GM12878 (cell line): ENCODE results near the gene RGPD5. TPM values are rescaled to one million over a fixed set of nuclear protein-coding genes. Genes with fewer than 3 reads are reported as not detected.
"Not testable (repeated sequence)": the region's sequence is repeated elsewhere in the genome, so short reads cannot be mapped to it uniquely, and the experiment has no call there.

Experiments
- ATAC-seq: fragments of 200-7000 bp; cut with Tn5 transposase; 3 replicates; pipeline ENCODE4 v1.9.1; 2020; ENCODE audit warnings: mild to moderate bottlenecking, moderate library complexity
- Bru-seq: library from RNA; stranded (reverse); fragments of 400-500 nt; gene quantifications from one replicate; lab custom pipeline; 2021; lab: Mats Ljungman, UMichigan
- BruChase-seq, 2 experiments: library from RNA; stranded (reverse); fragments of 400-500 nt; gene quantifications; one replicate each; lab custom pipeline; 2021; lab: Mats Ljungman, UMichigan
- BruUV-seq: library from RNA; stranded (reverse); fragments of 400-500 nt; replicated peaks from 2 replicates; lab custom pipeline; 2021; lab: Mats Ljungman, UMichigan
- CTCF ChIA-PET: fragments of 300-600 bp; sonication (Branson Sonifier 250); formaldehyde crosslinking; extraction: SDS; loops from one replicate; lab custom pipeline; 2021; ENCODE audit warnings: inconsistent platforms; lab: Yijun Ruan, JAX
- POLR2A ChIA-PET: fragments of 350-600 bp; formaldehyde crosslinking; extraction: SDS; loops from one replicate; lab custom pipeline; 2021; ENCODE audit warnings: inconsistent platforms; lab: Charles Lee
- RAD21 ChIA-PET: fragments of 300-600 bp; sonication (Branson Sonifier 250); formaldehyde crosslinking; loops from one replicate; lab custom pipeline; 2023; ENCODE audit warnings: antibody characterized with exemption; ENCODE audit not compliant: unreplicated experiment; lab: Charles Lee
- SMC1A ChIA-PET: fragments of 300-600 bp; sonication (Branson Sonifier 250); formaldehyde crosslinking; loops from one replicate; lab custom pipeline; 2023; ENCODE audit not compliant: unreplicated experiment, uncharacterized antibody; lab: Charles Lee
- DNase-seq: peaks from one replicate; pipeline ENCODE4 v3.0.0-alpha.2; 2011; ENCODE audit warnings: low read depth, low spot score
- FAIRE-seq: peaks from 3 replicates; lab custom pipeline; 2011; peaks lifted over from hg19 to GRCh38; lab: Jason Lieb, UNC
- H2AFZ ChIP-seq: 2 replicates; pipeline ENCODE4 v1.6.0; 2011; ENCODE audit warnings: low read depth, low read length, control low read depth; ENCODE audit not compliant: control insufficient read depth
- H3K27ac ChIP-seq: 2 replicates; pipeline ENCODE4 v1.5.1; 2011; ENCODE audit warnings: control low read depth; ENCODE audit not compliant: control insufficient read depth, insufficient read depth
- H3K27me3 ChIP-seq, 2 experiments: replicated peaks in 1 of 2; 2 replicates each; pipeline versions ENCODE4 v1.6.0 to v1.6.1; 2011; ENCODE audit warnings: low read length in 1 of 2; ENCODE audit not compliant: control insufficient read depth in 2 of 2, insufficient read depth in 2 of 2
- H3K36me3 ChIP-seq, 2 experiments: 2 replicates each; pipeline ENCODE4 v1.5.1; 2011; ENCODE audit warnings: low read length in 1 of 2; ENCODE audit not compliant: control insufficient read depth in 2 of 2, insufficient read depth in 2 of 2
- H3K4me1 ChIP-seq: 2 replicates; pipeline ENCODE4 v1.6.1; 2011; ENCODE audit warnings: mild to moderate bottlenecking, low read length, moderate library complexity, mixed read lengths; ENCODE audit not compliant: control insufficient read depth, insufficient read depth
- H3K4me2 ChIP-seq: 2 replicates; pipeline ENCODE4 v1.6.0; 2011; ENCODE audit warnings: control low read depth; ENCODE audit not compliant: control insufficient read depth, insufficient read depth
- H3K4me3 ChIP-seq: fragments of 200-600 bp; sonication (generic); 2 replicates; pipeline ENCODE4 v1.5.1; 2016
- H3K79me2 ChIP-seq: 2 replicates; pipeline ENCODE4 v1.6.0; 2011; ENCODE audit warnings: low read length; ENCODE audit not compliant: control insufficient read depth, insufficient read depth
- H3K9ac ChIP-seq: 2 replicates; pipeline ENCODE4 v1.8.0; 2011; ENCODE audit warnings: low read length, control low read depth, mixed read lengths; ENCODE audit not compliant: control insufficient read depth, insufficient read depth
- H3K9me3 ChIP-seq: replicated peaks from 3 replicates; pipeline ENCODE4 v1.5.1; 2011; ENCODE audit warnings: mild to moderate bottlenecking, low read length; ENCODE audit not compliant: control insufficient read depth, insufficient read depth
- H4K20me1 ChIP-seq: 2 replicates; pipeline ENCODE4 v1.6.0; 2011; ENCODE audit not compliant: control insufficient read depth, insufficient read depth
- WGBS: methylation state at CpG from one replicate; pipeline ENCODE4 v1.1.6; 2016; ENCODE audit warnings: low lambda C conversion rate; ENCODE audit not compliant: insufficient replicate concordance, insufficient coverage; ENCODE audit errors: missing lambda C conversion rate; 5-methylcytosine and 5-hydroxymethylcytosine counted together
- in situ Hi-C: fragments of 300-500 bp; cut with MboI; formaldehyde crosslinking; loops from 9 replicates; pipeline ENCODE4 v1.14.3; 2018; ENCODE audit warnings: mixed read lengths
- intact Hi-C: fragments of 100-400 bp; cut with micrococcal nuclease; formaldehyde crosslinking; loops from one replicate; pipeline ENCODE4 v1.14.2; 2022; ENCODE audit not compliant: unreplicated experiment
- long read RNA-seq, 2 experiments: library from polyadenylated mRNA; unstranded; transcript quantifications; one replicate each; pipeline ENCODE4 v2.0.0, GENCODE V29; 2019 to 2020
- polyA minus RNA-seq, 3 experiments: library from RNA; depleted of rRNA, polyadenylated mRNA; stranded (reverse); fragments of >200 nt; gene quantifications; 2 replicates each; pipeline ENCODE4 v1.2.3, GENCODE V29; 2011
- polyA plus RNA-seq, 11 experiments: library from polyadenylated mRNA; depleted of rRNA in 4 of 11; unstranded in 6 of 11; stranded (reverse) in 5 of 11; fragments of >200 nt; fragmentation: Nextera tagmentation in 4 of 11; fragmentation: Illumina TruSeq in 1 of 11; extraction: Ambion mirVana in 4 of 11; extraction: Trizol in 1 of 11; gene quantifications; 1 replicate in 1 of 11; 2 replicates in 10 of 11; pipeline versions ENCODE4 v1.2.1 to v1.2.3, GENCODE V29; 2011 to 2016; ENCODE audit warnings: inconsistent platforms in 2 of 11, missing spikeins in 2 of 11, low read depth in 1 of 11
- total RNA-seq, 4 experiments: library from RNA; depleted of rRNA in 3 of 4; stranded (reverse); fragments of >200 nt in 3 of 4; fragmentation: Illumina TruSeq in 1 of 4; extraction: Trizol in 1 of 4; gene quantifications; 2 replicates each; pipeline versions ENCODE4 v1.2.1 to v1.2.3, GENCODE V29; 2013 to 2021

The RGPD5 gene
- 304 and 368 TPM in 2 replicates for total RNA-seq (2013; cell fraction: nucleolus; rRNA removed)
- 6.7 and 8.2 TPM in 2 replicates for total RNA-seq (2014; rRNA removed)
- 7.9 and 8.1 TPM in 2 replicates for total RNA-seq (2014; rRNA removed; fragmentation: Illumina TruSeq; extraction: Trizol)
- 9.6 and 14.1 TPM in 2 replicates for total RNA-seq (2021)
- 0.38 TPM for polyA plus RNA-seq (2011; ENCODE audit: low read depth)
- 3.4 and 4.1 TPM in 2 replicates for polyA plus RNA-seq (2011; rRNA removed)
- polyA plus RNA-seq (2011; cell fraction: cytosol; rRNA removed): 1.4 and 1.7 TPM in 2 replicates
- polyA plus RNA-seq (2011; cell fraction: nucleus; rRNA removed): 4.9 and 14.5 TPM in 2 replicates
- polyA plus RNA-seq (2012): 1.4 and 3.7 TPM in 2 replicates
- 1.8 and 2.7 TPM in 2 replicates for polyA plus RNA-seq (2014; fragmentation: Illumina TruSeq; extraction: Trizol)
- under 1 TPM; 0.13 to 0.72 TPM for polyA plus RNA-seq (2014; fragmentation: Nextera tagmentation; extraction: Ambion mirVana)
- polyA plus RNA-seq (2014; rRNA removed): 4.1 and 12.4 TPM in 2 replicates
- 1 to 10 TPM; 3.1 to 4.9 TPM for polyA plus RNA-seq (2016; fragmentation: Nextera tagmentation; extraction: Ambion mirVana)
- polyA minus RNA-seq (2011; rRNA and poly(A)+ RNA removed): 4.3 and 5.3 TPM in 2 replicates
- polyA minus RNA-seq (2011; cell fraction: cytosol; rRNA and poly(A)+ RNA removed): 2.2 TPM in 1 of 2 replicates, not detected in the other
- polyA minus RNA-seq (2011; cell fraction: nucleus; rRNA and poly(A)+ RNA removed): 5.9 and 13.2 TPM in 2 replicates
- Bru-seq, nascent RNA: percentile 15 among the genes with signal in this experiment
- BruChase-seq, experiment 1, labeled RNA remaining after a 6-hour chase: percentile 11 among the genes with signal in this experiment
- BruChase-seq, experiment 2, labeled RNA remaining after a 2-hour chase: percentile 11 among the genes with signal in this experiment
- long read RNA-seq, experiment 1: 0 reads
- long read RNA-seq, experiment 2, partial matches to known transcripts: 5 of 6 reads
- long read RNA-seq, experiment 2, other reads (novel, unspliced or antisense): 1 of 6 reads

GRCh38 chr2:109794074-109794737, at the start of gene RGPD5:
TSS of gene RGPD5 (plus strand) at chr2:109794305. CDS start at chr2:109794466, 161 bp downstream.
- SMC1A ChIA-PET, intact Hi-C loops: not testable (repeated sequence)

GRCh38 chr2:109751572-109751971, 42.5 kb upstream of the RGPD5 start:
- H4K20me1 ChIP-seq, POLR2A ChIA-PET, in situ Hi-C loops, FAIRE-seq, H3K27ac ChIP-seq, H3K4me2 ChIP-seq, H3K79me2 ChIP-seq, H3K27me3 ChIP-seq, H3K9ac ChIP-seq, H3K9me3 ChIP-seq, H3K4me3 ChIP-seq, CTCF ChIA-PET, H2AFZ ChIP-seq, RAD21 ChIA-PET, BruUV-seq, intact Hi-C loops, SMC1A ChIA-PET, H3K4me1 ChIP-seq, DNase-seq, H3K36me3 ChIP-seq: not testable (repeated sequence)
- no CpG with 5 or more reads among the region's 6 CpGs for WGBS
- ATAC-seq: peak; percentile 34; the same call in 2 of the 3 replicates

More at GRCh38 chr2:109794074-109794737, at the start of gene RGPD5:
- H4K20me1 ChIP-seq, FAIRE-seq, CTCF ChIA-PET, H3K27me3 ChIP-seq, H3K79me2 ChIP-seq, RAD21 ChIA-PET, POLR2A ChIA-PET, H3K9ac ChIP-seq, in situ Hi-C loops, H3K4me3 ChIP-seq, H3K4me2 ChIP-seq, H3K36me3 ChIP-seq, BruUV-seq, H2AFZ ChIP-seq, H3K9me3 ChIP-seq, H3K4me1 ChIP-seq, H3K27ac ChIP-seq, DNase-seq: not testable (repeated sequence)
- ATAC-seq: peak; percentile 99
- WGBS: no CpG with 5 or more reads among the region's 77 CpGs

- SMC1A ChIA-PET, H3K9ac ChIP-seq, H4K20me1 ChIP-seq, H2AFZ ChIP-seq, H3K4me2 ChIP-seq, FAIRE-seq, H3K27ac ChIP-seq, H3K9me3 ChIP-seq, H3K4me1 ChIP-seq, RAD21 ChIA-PET, H3K4me3 ChIP-seq, CTCF ChIA-PET, DNase-seq, POLR2A ChIA-PET, ATAC-seq, BruUV-seq, H3K79me2 ChIP-seq, in situ Hi-C loops, intact Hi-C loops, H3K36me3 ChIP-seq, H3K27me3 ChIP-seq: not testable (repeated sequence)
- no CpG with 5 or more reads among the region's 3 CpGs for WGBS
Observed at GRCh38 chr2:109757163-109757824, 36.8 kb upstream of the RGPD5 start.
